ENCODE results near the gene EPN1.

GRCh38 chr19:55660991-55661390 is 14.0 kb upstream of the EPN1 start:
- no peak for TF ChIP-seq EZH2 (IDR thresholded peaks at IDR 0.05; ENCODE audit: insufficient read depth, poor library complexity, severe bottlenecking)
- TF ChIP-seq EZH2phosphoT487 (IDR thresholded peaks at IDR 0.05; ENCODE audit: insufficient read depth, low read depth), result no peak

Measured in GM23248 (cell line).